ENCODE data around the gene ZNF296.

ZNF296 gene

DNA sequence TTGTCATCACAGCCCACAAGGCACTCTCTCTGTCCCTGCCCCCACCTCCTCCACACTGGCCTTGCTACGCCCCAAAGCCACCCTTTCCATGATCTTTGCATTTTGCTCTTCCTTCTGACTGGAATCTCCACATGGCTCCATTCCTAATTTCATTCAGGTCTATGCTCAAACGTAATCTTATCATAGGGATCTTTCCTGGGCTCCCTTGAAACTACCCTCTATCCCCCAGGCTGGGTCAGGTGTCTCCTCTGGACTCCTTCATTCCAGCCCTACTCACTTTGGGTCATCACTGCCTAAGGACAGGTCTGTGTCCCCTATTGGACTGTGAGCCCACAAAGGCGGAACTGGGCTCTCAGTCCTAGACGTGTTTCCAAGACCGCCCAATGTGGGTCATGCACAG lies 5.9 kb upstream of the ZNF296 start:
- DNase-seq (ENCODE audit: low read depth in 2 of 2): no peak

DNA sequence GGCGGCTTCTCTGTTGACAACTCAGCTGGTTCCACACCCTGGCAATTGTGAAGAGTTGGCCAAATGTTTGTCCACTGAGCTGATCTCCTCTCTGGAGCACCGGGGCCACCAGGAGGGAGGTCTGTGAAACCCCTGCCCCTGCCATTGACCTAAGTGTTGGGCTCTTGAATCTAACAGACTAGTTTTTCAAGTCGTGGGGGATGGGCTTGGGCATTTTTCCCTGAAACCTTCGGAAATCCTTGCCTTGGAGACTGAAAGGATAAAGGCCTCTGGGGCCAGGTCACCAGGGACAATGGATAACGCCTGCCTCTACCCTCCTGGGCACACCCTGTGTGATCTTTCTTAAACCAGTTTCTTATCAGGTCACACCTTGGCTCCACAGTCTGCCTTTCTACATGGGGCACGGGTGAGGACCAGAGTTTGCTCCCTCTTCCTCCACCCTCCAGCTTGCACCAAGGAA lies 3.7 kb upstream of the ZNF296 start:
- DNase-seq (ENCODE audit: low read depth in 2 of 2): no peak

DNA sequence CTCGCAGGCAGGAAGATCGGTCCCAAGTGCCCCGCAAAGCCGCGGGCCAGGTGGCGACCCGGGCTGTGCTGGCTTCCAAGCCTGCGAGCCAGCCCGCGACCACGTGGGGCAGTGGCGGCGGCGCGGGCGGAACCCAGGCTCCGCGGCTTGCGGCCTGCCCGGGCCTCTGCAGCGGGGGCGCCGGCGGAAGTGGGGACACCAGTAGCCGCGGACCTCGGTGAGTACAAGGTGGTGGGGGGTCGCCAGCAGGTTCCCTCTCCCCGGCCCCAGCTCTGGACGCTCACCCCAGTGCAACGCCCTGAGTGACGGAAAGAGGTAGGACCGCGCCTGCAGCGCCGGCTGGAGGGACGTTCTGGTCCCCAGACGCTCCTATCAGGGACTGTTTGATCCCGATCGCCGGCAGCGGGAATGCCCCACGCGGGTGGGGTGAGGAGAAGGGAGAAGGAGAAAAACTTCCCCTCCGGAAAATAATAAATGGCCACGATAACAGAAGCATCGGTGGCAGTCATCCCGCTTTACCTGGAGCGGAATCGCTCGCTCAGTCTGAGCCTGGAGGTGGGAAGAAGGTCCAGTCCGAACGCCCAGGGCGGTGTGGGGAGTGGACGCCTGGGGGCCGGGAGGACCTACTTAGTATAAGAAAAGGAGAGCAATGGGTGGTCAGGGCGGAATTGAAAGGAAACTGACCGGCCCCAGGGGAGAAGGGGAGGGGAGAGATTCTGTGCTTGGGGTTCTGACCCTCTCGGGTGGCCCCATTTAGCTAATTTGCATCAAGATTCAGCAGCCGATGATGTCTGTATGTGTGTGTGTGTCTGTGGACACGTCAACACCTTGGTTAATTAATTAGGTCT lies 3.0 kb upstream of the ZNF296 start, which contains the start of gene GEMIN7:
GEMIN7 (plus strand) TSS at position 198 of the 848 bp plus-strand sequence. CDS start 10,855 bp downstream, outside the sequence.
- DNase-seq (ENCODE audit: low read depth in 2 of 2): peak; percentile 69 to 71

- DNase-seq (ENCODE audit: low read depth in 2 of 2): no peak
These were observed 2.2 kb upstream of the ZNF296 start for GRCh38 chr19:45078390-45079062.

- DNase-seq (ENCODE audit: low read depth in 2 of 2): no peak
These were observed 813 bp upstream of the ZNF296 start for GRCh38 chr19:45076851-45077730.

GRCh38 chr19:45075301-45076028 lies 813 bp downstream of the ZNF296 start:
- no peak for DNase-seq (ENCODE audit: low read depth in 2 of 2)

GRCh38 chr19:45074744-45075300 lies 1.5 kb downstream of the ZNF296 start:
- no peak for DNase-seq (ENCODE audit: low read depth in 2 of 2)

- no peak for DNase-seq (ENCODE audit: low read depth in 2 of 2)
These were observed 4.1 kb downstream of the ZNF296 start for GRCh38 chr19:45071969-45072790.

- DNase-seq (ENCODE audit: low read depth in 2 of 2): no peak
These were observed 4.7 kb downstream of the ZNF296 start for GRCh38 chr19:45071545-45071938.

DNA sequence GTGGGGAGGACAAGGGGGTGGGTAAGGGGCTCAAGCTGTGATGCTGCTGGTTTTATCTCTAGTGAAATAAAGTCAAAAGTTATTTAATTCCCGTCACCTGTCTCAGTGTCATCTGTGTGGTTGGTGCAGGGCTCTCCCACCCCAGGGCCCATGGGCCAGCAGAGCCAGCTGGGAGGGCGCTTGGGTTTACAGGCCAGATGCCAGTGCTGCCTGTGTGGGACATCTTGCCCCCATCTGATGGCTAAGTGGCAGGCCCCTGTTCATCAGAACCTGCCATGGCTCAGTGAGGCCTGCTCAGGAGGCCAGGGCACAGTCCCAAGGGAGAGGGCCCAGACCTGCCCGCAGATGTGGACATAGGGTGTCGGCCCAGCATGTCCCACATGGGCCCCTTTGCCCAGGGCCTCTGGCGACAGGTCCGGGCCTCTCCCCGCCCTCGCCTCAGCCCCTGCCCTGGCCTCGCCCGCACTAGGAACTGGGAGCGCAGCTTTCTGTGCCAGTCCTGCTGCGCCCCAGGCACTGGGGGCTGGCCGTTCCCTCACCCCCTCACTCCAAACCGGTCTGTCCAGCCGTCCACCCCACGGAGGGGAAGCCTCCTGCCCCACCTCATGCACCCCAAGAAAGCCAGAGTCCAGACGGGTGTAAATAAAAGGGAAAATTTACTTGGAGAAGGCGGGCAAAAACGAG lies 5.3 kb downstream of the ZNF296 start:
- DNase-seq (ENCODE audit: low read depth in 2 of 2): no peak

DNA sequence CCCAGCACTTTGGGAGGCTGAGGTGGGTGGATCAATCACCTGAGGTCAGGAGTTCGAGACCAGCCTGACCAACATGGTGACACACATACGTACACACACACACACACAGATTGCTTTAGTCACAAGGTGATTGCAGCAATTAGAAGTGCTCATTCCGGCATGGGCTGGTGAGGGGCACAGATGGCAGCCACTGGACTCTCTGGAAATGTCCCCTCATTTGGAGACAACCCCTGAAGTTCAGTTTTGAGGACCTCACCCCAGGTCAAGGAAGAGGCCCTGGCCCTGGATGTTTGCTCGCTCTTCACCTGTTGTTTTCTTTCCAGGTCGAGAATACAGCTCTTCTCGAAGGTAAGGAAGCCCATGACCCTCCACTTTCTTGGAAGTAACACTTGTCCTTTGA lies 6.1 kb downstream of the ZNF296 start:
- DNase-seq (ENCODE audit: low read depth in 2 of 2): no peak

GRCh38 chr19:45069056-45069455 lies 7.2 kb downstream of the ZNF296 start:
- no peak for DNase-seq (ENCODE audit: low read depth in 2 of 2)

DNA sequence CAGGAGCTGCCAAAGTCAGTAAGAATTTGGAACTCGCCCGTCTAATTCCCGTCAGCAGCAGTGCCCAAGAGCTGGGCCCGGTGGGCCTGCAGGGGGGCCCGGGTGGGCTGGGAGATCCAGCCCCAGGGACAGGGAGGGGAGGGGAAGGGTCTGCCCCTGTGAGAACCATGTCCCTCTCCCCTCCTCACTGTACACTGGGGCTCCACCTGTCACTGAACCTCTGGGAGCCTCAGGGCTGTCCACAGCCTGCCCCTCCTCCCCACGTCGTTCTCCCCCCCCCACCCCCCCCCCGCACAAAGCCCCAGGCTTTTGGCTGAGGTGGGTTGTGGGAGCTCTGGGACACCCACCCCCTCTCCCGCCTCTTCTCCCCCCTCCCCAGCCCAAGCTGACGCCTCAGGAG lies 8.2 kb downstream of the ZNF296 start:
- no peak for DNase-seq (ENCODE audit: low read depth in 2 of 2)

GRCh38 chr19:45066921-45067661 lies 9.2 kb downstream of the ZNF296 start:
- no peak for DNase-seq (ENCODE audit: low read depth in 2 of 2)

- DNase-seq (ENCODE audit: low read depth in 2 of 2): no peak
These were observed 12.2 kb downstream of the ZNF296 start for GRCh38 chr19:45063851-45064801.

GRCh38 chr19:45061965-45062364 lies 14.3 kb downstream of the ZNF296 start:
- no peak for DNase-seq (ENCODE audit: low read depth in 2 of 2)

- peak; percentile 65 to 81 for DNase-seq (ENCODE audit: low read depth in 2 of 2)
These were observed 16.9 kb downstream of the ZNF296 start for GRCh38 chr19:45059258-45059965.
